Embryonic facial prominence (tissue), 1 donor: ENCODE data around the gene PRR23E.

ENCODE experiments used
- DNase-seq: peaks from one replicate; pipeline ENCODE4 v3.0.0-alpha.2; 2016; ENCODE audit errors: extremely low spot score

PRR23E gene

DNA sequence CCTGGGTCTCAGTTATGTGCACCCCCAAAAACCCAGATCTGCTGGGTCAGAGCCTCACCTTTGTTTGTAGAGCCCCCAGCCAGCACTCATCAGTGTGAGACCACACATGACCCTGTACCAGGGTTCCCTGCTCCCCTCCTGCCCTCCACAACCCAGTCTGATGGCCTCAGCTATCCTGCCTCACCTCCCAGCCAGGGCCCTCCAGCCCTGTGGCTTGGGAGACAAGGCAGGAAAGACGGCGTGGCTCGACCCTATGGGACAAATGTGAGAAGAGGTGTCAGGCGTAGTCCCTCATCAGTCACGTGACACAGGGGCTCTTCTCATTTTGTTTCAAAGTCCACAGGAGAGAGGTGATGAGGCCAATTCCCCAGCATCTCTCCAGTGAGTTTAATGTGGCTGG is 28.3 kb upstream of the PRR23E start:
- DNase-seq = no peak

DNA sequence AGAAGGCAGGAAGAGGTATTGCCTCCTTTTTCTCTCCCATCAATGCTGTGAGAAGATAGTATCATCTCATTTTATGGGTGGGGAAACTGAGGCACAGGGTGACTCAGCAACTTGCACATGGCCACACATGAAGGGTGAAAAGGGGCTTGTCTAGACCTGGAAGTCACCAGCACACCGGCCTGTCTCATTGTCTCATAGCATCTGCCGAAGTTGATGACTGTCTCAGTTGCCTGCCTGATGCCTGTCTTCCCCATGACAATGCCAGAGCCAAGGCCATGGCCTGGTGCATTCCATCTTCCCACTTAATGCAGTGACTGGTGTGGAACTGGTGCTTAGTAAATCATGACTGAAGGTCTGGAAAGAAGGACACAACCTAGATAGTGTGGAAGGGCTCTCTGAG is 27.9 kb upstream of the PRR23E start:
- no peak for DNase-seq

DNA sequence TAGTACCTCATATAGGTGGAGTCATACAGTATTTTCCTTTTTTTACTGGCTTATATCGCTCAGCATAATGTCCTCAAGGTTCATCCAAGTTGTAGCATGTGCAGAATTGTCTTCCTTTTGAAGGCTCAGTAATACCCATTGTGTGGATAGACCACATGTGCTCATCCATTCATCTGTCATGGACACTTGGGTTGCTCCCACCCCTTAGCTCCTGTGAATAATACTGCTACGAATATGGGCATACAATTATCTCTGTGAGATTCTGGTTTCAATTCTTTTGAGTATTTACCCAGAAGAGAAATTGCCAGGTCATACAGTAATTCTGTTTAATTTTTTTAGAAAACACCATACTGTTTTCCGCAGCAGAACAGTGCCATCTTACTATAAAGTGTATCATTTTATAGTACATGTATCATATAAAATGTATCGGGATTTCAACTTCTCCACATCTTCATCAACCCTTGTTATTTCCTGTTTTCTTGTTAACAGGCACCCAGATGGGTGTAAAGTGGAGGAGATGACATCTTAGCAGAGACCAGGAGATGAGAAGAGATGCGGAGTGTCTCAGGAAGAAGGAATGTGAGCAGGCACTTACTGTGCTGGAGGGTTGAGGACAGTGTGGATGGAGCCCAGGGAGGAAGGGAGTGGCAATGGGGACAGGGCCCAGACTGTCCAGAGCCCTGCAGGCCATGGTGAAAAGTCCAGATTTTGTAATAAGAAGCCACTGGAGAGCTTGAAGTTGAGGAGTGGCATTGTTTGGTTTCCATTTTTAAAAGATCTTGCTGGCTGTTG is 27.0 kb upstream of the PRR23E start:
- DNase-seq = no peak

DNA sequence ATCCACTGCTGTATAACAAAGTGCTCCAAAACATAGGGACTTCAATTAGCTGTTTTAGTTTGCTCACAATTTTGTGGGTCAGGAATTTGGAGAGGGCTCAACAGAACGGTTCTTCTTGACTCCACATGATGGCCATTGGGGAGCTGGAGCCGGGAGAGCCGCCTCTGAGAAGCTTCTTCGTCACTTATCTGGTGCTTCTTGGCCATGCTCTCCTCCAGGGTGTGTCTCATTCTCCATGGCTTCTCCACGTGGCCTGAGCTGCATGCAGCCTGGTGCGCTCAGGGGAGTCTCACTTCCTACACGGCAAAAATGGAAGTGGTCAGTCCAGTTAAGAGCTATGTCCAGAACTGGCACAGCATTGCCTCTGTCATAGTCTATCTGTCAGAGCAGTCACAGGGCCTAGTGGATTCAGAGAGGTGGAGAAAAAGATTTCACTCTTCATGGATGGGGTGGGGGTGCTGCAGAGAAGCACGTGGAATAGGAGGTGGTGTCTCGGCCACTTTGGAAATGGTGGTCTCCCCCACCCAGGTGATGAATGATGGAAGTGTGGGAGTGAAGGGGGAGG is 26.3 kb upstream of the PRR23E start:
- no peak for DNase-seq

DNA sequence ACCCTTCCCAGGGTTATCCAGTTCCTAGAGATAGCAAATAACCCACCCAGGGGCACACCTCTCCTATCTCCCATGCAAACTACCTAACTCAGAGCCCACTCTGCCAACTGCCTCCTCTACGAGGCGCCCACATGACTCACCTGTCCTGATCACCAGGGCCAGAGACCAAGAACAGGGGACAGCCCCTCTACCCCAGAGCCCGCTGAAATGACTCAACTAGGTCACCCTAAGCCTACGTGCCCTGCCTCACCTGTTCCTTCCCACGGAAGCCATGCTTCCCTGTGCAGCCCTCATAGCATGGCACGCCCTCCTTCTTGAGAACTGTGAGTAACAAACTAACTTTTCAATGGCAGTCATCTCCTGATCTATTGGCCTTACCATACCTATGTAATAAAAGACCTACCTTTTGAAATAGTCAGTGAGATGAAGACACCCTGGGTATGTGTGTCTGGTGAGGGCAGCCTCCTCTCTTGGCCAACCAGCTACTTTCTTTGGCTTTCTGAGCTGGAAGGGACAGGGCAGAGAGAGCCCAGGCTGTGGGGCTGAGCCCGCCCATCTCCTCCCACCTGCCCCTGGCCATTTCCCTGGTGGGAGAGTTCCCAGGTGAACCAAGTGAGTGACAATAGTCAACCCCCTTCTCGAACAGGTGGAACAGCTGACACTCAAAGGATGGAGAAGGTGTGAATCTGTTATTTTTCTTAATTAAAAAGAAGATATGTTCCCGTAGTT is 25.5 kb upstream of the PRR23E start:
- DNase-seq = no peak

DNA sequence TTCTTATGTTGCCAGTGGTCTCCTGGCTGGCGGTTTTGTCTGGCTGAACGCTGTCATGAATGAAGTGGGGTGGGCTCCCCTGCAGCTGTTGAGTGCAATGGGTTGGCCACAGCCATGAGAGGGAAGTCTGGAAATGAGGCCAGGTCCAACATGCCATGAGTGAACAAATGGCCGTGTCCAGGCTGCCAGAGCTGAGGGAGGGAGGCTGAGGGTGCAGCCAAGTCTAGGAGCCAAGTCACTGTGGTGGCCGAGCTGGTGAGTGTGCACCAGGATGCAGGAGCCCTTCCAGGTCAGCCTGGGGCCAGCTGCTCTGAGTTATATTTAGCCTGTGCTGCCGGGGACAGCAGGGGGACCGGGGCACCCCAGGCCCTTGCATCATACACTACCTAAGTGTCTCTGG is 24.7 kb upstream of the PRR23E start:
- DNase-seq = no peak

DNA sequence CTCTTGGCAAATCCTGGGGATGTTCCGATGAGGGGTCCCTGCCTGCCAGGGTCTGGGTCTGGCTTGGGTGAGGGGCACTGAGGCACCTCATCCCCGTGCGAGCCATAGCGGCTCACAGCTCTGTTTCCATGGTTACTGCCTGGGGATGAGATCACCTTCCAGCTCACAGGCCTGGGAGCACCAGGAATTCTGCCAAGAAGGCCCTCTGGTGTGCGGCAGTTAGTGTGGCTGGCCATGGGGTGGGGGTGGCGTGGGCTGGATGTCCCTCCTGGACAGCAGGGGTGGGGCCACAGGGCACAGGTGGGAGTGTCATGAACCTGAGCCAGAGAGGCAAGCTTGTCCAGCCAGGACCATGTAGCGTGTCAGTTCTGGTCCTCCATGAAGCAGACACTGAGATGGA is 22.1 kb upstream of the PRR23E start:
- DNase-seq = no peak

DNA sequence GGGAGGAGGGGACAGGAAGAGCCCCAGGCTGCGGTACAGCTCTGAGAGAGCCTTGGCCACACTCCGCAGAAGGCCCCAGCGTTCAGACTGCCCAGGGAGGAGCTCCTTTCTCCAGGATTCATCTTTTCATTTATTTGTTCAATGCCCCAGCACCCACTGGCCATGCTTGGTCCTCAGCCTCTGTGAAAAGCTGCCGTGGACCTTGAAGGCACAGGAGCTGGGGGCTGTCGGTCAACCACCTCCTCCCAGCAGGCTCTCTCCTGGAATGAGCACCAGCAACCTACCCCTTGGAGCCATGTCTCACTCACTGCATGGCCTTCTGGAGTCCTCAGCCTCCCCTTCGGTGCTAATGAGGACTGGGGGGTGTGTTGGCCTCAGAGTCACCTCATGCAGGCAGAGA is 21.6 kb upstream of the PRR23E start:
- DNase-seq = no peak

DNA sequence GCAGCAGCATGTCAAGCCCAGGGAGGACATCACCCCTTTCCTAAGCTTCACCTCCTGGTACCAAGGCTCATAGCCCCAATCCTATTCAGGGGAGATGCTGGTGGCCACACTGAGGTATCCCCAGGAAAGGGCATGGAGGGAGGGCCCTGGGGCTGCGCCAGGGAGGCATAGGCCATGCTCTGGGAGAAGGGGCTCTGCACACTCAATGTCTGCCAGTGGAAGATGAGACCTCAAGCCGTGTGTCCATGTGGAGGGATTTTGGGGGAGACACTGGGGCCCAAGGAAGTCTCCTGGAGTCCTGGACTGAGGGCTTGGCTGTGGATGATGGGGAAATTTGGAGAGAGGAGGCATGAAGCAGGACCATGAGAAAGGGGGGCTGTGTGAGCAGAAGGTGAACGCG is 21.2 kb upstream of the PRR23E start:
- DNase-seq = no peak

DNA sequence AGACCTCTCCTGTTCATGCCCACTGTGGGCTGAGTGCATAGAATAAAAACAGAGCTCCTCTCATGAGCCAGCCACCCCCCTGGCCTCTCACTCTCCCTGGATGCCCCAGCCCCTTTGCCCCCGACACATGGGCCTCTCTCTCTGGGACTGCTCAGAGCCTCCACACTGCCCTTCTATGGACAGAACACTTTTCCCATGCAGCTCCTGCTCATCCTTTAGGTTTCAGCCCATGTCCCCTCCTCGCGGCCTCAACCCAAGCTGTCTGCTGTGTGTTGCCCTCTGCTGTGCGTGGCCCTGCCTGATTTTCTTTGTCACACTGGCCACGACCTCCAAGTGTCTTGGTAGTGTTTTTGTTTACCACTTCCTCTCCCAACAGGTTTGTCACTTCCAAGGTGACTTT is 20.7 kb upstream of the PRR23E start:
- no peak for DNase-seq

DNA sequence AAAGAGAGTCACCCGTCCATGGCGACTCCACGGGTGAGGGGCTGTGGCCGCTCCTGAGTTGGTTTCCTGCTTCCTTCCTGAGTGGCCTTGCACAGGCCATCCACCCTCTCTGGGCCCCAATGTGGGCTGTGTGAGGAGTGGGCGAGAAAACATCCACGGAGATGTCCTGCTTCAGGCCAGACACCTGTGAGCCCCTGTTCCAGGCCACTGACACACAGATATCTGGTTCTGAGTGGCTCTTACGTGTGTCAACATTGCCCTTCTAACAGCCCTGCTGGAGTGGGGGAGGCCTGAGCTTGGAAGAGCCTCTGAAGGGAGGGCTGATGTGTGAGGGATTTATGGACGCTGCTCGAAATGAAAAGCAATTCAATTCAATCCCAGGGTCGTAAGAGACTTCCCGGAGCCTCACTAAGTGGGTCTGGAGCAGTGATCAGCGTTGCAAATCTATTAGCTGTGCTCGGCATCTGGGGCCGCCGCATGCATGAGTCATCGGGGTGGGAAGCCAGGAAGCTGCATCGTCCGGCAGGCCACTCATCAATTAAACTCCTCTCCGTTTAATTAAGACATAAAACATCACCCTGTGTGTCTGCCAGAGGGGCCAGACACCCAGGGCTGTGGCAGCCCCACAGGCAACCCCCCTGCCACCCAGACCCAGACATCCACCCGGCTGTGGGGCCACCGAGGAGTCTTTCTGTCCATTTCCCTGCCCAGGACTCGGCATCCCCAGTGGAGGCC is 20.0 kb upstream of the PRR23E start:
- DNase-seq = no peak

DNA sequence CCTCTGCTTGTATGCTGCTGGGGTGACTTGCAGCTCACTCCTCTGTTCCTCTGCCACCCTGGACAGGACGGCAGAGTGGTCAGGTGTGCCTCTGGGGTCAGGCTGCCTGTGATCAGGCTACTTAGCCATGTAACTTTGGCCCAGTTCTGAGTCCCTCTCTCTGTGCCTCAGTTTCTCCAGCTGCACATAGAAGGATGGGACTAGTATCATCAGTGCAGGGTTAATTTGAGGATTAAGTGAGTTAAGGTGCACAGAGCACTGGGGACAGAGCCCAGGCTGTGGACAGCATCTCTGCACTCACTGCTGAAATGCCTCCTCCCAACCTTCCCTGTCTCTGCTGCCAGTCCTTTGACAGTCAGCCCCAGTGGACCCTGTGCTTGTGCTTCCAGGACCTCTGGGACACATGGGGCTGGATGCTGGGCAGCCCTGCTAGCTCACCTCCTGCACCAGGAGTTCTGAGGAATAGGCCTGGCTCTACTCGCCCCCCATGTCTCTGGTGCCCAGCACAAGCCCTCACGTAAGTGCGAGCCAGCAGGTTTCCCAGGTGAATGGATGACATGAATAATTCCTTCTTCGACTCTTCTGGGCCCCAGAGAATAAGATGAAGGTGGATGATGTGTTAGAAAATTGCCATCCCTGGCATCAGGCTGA is 19.3 kb upstream of the PRR23E start:
- no peak for DNase-seq

DNA sequence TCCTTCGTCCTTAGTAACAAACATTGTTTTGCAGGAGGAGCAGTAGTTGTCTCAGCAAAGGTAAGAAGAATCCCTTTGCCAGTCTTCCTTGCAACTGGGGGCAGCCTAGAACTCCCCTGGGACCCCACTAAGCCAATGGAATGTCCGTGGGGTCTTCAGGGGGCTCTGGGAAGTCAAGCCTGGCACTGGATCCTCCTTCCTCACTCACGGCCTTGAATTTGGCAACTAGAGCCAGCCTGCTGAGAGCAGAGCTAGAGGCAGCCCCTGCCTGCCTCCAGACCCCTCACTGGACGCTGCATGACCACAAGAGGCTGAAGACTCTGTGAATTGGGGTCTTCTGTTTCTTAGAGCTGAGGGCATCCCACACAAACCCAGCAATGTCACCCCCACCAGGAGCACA is 18.6 kb upstream of the PRR23E start:
- no peak for DNase-seq

DNA sequence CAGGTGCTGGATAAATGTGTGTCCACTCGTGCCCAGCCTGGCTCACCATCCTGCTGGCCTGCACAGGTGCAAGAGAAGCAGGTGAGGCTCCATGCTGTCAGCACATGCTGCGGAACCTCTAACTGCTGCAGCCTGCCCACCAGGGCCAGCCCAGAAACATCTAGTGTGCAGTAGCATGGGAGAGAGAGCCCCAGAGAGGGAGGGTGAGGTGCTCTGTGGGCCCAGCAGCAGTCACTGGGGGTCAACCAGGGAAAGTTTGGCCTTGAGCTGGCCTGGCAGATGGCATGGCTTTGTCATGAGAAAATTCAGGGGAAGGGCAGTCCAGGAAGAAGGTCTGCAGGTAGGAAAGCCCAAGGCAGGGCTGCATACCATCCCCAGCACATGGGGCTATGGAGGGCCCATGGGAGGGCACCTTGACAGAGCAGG is 18.2 kb upstream of the PRR23E start:
- no peak for DNase-seq

DNA sequence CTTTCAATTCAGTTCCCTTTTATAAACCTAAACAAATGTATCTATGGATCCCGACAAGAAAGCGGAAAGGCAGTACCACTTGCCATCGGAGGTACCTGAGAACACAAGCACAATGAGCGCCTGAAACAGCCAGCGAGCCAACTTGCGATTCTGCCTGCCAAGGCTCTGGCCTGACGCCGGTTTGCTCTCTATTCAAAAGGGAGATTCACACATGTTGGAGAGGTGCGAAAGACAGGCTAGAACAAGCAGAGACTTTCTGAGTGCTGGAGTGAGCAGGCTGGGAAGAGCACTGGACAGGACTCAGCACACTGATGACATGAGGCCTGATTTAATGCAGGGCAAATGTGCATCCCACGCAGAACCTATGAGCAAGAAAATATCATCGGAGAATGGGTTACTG is 17.7 kb upstream of the PRR23E start:
- DNase-seq = no peak

DNA sequence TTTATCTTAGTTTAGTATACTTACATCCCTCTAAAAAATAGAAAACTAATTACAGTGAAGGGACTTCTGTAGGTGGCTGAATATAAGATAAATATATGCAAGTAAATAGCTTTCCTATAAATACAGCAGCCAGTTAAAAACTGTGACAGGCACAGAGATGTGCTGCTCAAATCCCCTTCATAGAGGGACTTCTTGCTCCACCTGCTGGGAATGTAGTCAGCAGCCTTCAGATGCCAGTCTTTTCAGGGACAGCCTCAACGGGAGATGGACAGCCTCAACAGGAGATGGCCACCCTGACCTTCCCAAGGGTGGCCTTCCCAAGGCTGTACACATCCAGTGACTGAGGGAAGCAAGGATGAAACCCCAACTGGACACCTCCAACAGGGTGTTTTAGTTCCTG is 15.7 kb upstream of the PRR23E start:
- DNase-seq = no peak

DNA sequence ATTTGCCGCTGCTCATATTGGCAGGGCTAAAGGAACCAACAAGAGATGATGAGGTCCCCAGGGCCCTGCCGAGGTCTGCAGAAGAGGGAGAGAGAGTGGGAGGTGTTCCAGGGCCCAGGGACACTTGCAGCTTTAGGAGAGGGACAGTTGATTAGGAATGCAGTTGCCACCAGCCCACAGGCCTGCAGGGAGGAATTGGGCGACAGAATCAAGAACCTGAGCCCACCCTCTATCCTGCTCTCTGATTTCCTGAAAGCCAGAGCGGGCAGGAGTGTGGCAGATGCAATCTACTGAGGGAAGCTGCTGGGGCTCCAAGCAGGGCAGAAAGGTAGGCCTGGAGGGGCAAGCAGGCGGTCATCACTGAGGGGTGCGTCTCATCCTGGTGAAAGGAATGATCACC is 12.1 kb upstream of the PRR23E start:
- DNase-seq = no peak

DNA sequence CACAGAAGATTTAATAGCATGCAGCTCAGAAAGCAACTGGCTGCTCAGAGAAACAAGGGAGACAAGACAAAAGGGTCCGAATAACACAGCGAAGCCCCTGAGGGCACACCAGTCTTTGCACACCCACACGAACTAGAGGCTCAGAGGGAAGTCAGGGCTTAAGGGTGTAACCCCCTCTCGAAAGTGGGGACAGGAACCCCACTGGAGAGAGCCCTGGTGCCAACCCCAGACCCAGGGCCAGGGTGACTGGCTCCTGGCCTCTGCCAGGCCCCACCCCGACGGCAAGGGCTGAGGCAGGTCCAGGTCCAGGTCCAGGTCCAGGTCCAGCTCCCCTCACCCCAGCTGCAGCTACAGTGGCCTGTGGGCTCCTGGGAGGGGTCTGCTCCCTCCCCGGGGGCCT is 10.5 kb upstream of the PRR23E start:
- no peak for DNase-seq

DNA sequence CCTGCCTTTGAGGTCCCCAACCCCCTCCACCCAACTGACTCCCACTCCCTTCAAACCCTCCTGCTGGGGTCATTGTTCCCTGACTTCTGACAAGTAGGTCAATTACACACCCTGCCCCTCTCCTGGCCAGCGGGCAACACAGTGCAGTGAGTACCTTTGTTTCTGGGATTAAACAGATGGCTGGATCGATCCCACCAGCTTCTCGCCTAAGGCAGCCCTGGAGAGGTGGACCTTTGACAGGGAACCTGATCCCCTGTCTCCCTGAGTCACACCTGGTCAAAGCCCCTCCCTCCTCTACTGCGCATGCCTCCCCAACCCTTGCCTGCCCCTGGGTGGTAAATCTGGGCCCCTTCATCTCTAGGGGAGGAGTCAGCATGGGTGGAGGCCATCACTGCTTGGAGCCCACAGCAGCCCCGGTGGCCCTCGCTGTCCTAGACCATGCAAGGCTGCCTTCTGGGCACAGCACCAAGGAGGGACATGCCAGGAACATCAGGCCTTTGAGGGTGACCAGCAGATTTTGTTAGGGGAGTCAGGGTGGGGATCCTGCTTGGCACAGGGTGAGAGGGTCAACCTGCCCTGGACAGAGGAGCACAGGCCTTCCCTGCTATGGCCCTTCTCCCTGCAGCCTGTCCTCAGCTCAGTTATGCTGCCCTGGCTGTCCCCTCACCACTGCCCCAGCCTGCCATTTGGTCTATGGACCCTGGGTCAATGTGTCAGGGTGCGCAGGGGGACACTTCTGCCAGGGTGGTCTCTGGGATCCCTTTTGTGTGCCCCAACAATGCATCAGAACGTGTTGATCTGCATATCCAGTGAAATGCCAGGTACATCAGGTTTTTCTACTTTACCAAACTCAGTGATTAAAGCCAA is 9.8 kb upstream of the PRR23E start:
- no peak for DNase-seq

DNA sequence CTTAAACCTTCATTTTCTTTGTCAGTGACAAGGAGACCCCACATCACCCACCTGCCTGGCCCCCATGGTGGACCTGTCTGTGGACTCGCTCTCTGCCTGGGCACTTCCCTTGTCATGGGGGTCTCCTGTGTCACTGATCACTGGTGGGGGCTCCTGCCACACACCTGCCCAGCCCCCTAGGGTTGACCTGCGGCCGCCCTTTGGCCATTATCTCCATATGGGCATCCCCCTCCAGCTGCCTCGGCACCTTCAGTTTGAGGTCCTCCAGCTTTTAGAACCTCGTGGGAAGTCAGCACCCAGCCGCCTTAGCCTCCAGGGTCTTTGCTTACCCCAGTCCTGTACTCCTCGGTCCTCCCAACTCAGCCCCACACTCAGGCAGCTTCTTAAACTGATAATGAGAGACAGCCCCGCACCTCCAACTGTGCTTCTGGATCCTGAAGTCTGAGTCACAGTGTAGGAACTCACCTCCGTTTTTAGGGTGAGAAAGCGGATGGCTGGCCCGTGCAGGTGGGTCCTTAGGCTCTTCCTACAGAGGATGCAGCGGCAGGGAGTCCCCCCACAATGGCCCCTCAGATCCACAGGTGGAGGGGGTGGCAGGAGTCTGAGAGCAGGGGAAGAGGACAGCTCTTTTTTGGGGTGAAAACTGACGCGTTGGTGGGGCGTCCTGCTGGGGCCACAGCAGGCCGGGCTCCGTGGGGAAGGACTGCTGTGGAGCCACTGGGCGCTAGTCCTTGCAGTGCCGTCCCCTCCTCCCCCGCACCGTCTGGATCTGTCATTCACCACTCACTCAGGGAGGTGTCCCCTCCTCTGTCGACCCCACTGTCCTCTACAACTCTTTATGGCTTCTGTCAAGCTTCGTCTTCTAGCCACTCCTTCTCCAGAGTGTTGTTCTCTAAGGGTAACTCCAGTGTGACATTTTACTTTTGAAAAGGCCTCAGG is 8.7 kb upstream of the PRR23E start:
- no peak for DNase-seq
